MCF 10A (cell line): ENCODE data around the gene AKR7A2. TPM values are rescaled to one million over a fixed set of nuclear protein-coding genes. Genes with fewer than 3 reads are reported as not detected.
A peak's percentile ranks its signal among the peaks of the same experiment; 100 is the strongest.

Source experiments
- BruUV-seq: library from RNA; stranded (reverse); fragments of 400-500 nt; replicated peaks from 2 replicates; lab custom pipeline; 2021; lab: Mats Ljungman, UMichigan
- CTCF ChIA-PET: fragments of 300-600 bp; sonication (Branson Sonifier 250); formaldehyde crosslinking; extraction: SDS; loops from one replicate; lab custom pipeline; 2021; ENCODE audit warnings: antibody characterized with exemption, inconsistent platforms; lab: Yijun Ruan, JAX
- POLR2A ChIA-PET: fragments of 300-600, 350-650 bp; sonication (Branson Sonifier 250); formaldehyde crosslinking; extraction: SDS; loops from one replicate; lab custom pipeline; 2020; ENCODE audit warnings: antibody characterized with exemption, inconsistent platforms; lab: Yijun Ruan, JAX
- DNase-seq: peaks from one replicate; pipeline ENCODE4 v3.0.0-alpha.2; 2018; ENCODE audit not compliant: unreplicated experiment
- H3K27ac Mint-ChIP-seq: one replicate; pipeline ENCODE4 v1.8.0; 2022; ENCODE audit warnings: mild to moderate bottlenecking, low read depth, mixed read lengths; ENCODE audit not compliant: unreplicated experiment
- H3K27me3 Mint-ChIP-seq: one replicate; pipeline ENCODE4 v1.8.0; 2022; ENCODE audit warnings: mixed read lengths; ENCODE audit not compliant: insufficient read depth, unreplicated experiment
- H3K36me3 Mint-ChIP-seq: one replicate; pipeline ENCODE4 v1.8.0; 2022; ENCODE audit warnings: mild to moderate bottlenecking, moderate library complexity, mixed read lengths; ENCODE audit not compliant: insufficient read depth, unreplicated experiment
- H3K4me1 Mint-ChIP-seq: one replicate; pipeline ENCODE4 v1.8.0; 2022; ENCODE audit warnings: mixed read lengths; ENCODE audit not compliant: insufficient read depth, unreplicated experiment
- H3K4me3 Mint-ChIP-seq: one replicate; pipeline ENCODE4 v1.8.0; 2022; ENCODE audit warnings: mild to moderate bottlenecking, moderate library complexity, mixed read lengths; ENCODE audit not compliant: unreplicated experiment
- H3K9me3 Mint-ChIP-seq: one replicate; pipeline ENCODE4 v1.8.0; 2022; ENCODE audit warnings: mixed read lengths; ENCODE audit not compliant: unreplicated experiment
- intact Hi-C: fragments of 100-400 bp; cut with micrococcal nuclease; formaldehyde crosslinking; loops from 2 replicates; pipeline ENCODE4 v1.14.1; 2022
- total RNA-seq: library from RNA; stranded (reverse); gene quantifications from 2 replicates; pipeline ENCODE4 v1.2.3, GENCODE V29; 2022
- TF ChIP-seq, protein P1 (sequence below): fragments of 200-600 bp; IDR thresholded peaks from one replicate; pipeline ENCODE4 v1.8.0; 2022; ENCODE audit warnings: antibody characterized with exemption, mild to moderate bottlenecking; ENCODE audit not compliant: unreplicated experiment

The AKR7A2 gene
- total RNA-seq, 1 experiment from 2014 or later, result 28.7 TPM

DNA sequence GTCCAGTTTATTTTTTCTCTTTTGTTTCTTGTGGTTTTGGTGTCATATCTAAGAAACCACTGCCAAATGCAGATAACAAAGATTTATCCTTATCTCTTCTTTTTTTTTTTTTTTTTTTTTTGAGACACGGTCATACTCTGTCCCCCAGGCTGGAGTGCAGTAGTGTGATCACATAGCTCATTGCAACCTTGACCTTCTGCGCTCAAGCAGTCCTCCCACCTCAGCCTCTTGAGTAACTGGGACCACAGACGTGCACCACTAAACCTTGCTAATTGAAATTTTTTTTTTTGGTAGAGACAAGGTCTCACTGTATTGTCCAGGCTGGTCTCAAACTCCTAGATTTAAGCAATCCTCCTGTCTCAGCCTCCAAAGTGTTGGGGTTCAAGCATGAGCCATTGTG lies 9.1 kb upstream of the AKR7A2 start:
- TF ChIP-seq, protein P1, sequence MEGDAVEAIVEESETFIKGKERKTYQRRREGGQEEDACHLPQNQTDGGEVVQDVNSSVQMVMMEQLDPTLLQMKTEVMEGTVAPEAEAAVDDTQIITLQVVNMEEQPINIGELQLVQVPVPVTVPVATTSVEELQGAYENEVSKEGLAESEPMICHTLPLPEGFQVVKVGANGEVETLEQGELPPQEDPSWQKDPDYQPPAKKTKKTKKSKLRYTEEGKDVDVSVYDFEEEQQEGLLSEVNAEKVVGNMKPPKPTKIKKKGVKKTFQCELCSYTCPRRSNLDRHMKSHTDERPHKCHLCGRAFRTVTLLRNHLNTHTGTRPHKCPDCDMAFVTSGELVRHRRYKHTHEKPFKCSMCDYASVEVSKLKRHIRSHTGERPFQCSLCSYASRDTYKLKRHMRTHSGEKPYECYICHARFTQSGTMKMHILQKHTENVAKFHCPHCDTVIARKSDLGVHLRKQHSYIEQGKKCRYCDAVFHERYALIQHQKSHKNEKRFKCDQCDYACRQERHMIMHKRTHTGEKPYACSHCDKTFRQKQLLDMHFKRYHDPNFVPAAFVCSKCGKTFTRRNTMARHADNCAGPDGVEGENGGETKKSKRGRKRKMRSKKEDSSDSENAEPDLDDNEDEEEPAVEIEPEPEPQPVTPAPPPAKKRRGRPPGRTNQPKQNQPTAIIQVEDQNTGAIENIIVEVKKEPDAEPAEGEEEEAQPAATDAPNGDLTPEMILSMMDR, result no peak
- Mint-ChIP-seq H3K4me3 (no peak overlapping the region), H3K27ac (no peak overlapping the region), H3K27me3 (no peaks in the 10 kb centered on the region), H3K36me3 (peaks cover 44% of the 10 kb centered on the region), H3K4me1 (no peaks in the 10 kb centered on the region), H3K9me3 (no peaks in the 10 kb centered on the region)
- BruUV-seq, result no TSS peak
- intact Hi-C loops, result no loop called here
- DNase-seq, result no peak
- ChIA-PET CTCF (no interaction called here), POLR2A (no interaction called here)

DNA sequence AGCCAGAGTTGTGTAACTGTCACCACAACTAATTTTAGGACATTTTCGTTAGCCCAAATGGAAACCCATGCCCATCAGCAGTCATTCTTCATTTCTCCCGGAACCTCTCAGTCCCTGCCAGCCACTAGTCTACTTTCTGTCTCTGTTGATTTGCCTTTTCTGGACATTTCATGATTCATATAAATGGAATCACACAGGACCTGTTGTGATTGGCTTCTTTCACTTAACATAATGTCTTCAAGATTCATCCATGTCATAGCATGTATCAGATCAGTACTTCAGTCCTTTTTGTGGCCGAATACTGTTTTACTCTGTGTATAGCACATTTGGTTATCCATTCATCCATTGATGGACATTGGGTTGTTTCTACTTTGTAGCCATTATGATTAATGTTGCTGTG lies 7.3 kb upstream of the AKR7A2 start:
- Mint-ChIP-seq H3K9me3 (no peaks in the 10 kb centered on the region), H3K36me3 (peaks cover 36% of the 10 kb centered on the region), H3K27ac (peak overlapping the region; percentile 79), H3K4me3 (no peak overlapping the region), H3K4me1 (no peaks in the 10 kb centered on the region), H3K27me3 (no peaks in the 10 kb centered on the region)
- no TSS peak for BruUV-seq
- intact Hi-C loops, result no loop called here
- TF ChIP-seq, protein P1, result no peak
- CTCF ChIA-PET, result interaction anchor here (0.6 kb wide), 1 partner anchor 335 kb away, joined by 4 read pairs; no protein-coding TSS in a partner anchor
- DNase-seq, result no peak
- POLR2A ChIA-PET, result no interaction called here

DNA sequence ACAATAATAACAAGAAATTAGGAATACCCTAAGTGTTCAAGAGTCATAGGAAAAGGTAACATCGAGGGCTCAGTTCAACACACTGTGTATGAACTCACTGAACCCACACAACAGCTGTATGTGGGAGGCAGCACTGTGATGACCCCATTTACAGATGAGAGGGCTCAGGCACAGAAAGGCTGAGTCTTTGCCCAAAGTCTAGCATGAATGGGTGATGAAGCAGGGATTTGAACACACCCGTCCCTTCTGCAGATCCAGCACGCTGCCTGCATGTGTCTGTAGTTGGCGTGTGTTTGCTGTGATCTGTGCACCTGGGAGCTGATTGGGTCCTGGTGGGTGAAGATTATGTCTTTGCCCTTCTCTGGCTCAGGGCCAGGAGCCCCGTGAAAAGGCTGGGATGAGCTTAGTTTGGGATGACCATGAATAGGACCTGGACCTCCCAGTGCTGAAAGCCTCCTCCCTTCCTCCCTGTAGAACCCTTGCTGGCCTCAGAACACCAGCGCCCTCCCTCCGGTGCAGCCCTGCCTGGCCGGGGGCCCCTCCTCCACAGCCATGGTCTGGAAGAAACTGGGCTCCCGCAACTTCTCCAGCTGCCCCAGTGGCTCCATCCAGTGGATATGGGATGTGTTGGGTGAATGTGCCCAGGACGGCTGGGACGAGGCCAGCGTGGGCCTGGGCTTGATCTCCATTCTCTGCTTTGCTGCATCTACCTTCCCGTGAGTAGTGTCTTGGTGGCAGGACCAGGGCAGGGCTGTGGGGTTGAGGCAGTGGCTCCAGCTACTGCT lies 5.4 kb upstream of the AKR7A2 start:
- Mint-ChIP-seq H3K27ac (no peak overlapping the region), H3K9me3 (no peaks in the 10 kb centered on the region), H3K36me3 (peaks cover 26% of the 10 kb centered on the region), H3K27me3 (no peaks in the 10 kb centered on the region), H3K4me1 (peaks cover 9% of the 10 kb centered on the region), H3K4me3 (no peak overlapping the region)
- no peak for DNase-seq
- TF ChIP-seq, protein P1, result no peak
- POLR2A ChIA-PET, result interaction anchor here (2.1 kb wide), 1 partner anchor 66 kb away, joined by 4 read pairs; the partner anchor contains the start of genes EMC1 and MRTO4
- intact Hi-C loops, result no loop called here
- CTCF ChIA-PET, result no interaction called here
- no TSS peak for BruUV-seq

DNA sequence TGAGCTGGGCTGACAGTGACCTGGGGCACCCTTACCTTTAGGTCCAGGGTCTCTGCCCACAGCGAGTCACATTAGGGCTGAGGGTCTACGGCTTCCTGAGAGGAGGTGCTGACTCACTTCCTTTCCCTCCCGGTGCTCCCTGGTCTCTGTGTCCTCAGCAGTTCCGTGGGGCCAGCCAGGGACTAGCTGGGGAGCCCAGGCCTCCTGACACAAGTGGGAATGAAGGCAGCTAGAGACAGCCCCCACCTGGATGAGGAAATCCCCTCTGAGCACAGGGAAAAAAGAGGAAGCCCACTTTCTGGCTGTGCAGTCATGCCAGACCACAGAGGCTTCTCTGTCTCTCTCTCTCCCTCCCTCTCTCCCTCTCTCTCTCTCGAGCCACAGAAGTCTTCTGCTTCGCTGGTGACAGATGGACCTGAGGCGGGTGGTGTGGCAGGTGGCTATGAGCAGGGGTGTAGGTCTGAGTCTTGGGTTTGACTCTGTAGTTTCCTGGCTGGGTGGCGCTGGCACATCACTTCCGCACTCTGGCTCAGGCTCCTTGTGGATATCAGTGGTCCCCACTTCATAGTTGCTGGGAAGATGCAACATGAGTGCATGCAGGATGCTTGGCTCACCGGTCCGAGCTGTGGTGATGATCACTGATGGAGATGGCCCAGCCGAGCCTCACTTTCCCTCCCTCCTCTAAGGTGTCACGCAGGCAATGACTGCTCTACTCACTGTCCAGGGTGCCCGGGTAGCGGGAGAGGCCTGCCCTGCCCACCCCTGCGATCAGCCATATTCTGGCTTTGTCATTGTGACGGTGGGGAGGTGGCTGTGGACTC lies 3.6 kb upstream of the AKR7A2 start:
- Mint-ChIP-seq H3K36me3 (peaks cover 17% of the 10 kb centered on the region), H3K27me3 (no peaks in the 10 kb centered on the region), H3K27ac (no peak overlapping the region), H3K9me3 (no peaks in the 10 kb centered on the region), H3K4me1 (peaks cover 18% of the 10 kb centered on the region), H3K4me3 (no peak overlapping the region)
- intact Hi-C loops, result no loop called here
- TF ChIP-seq, protein P1, result no peak
- BruUV-seq, result no TSS peak
- ChIA-PET CTCF (no interaction called here), POLR2A (interaction anchor here (2.1 kb wide), 1 partner anchor 64 kb away, joined by 4 read pairs; the partner anchor contains the start of genes EMC1 and MRTO4)
- DNase-seq, result no peak
